Loucy (cell line): ENCODE results near the gene ZNF23.

Source experiments
- H2AFZ ChIP-seq: fragments of 200-600 bp; sonication (generic); 2 replicates; pipeline ENCODE4 v1.6.0; 2016; ENCODE audit warnings: antibody characterized with exemption, mild to moderate bottlenecking, low read length, moderate library complexity
- H3F3A ChIP-seq: fragments of 200-600 bp; 2 replicates; pipeline ENCODE4 v1.6.0; 2016; ENCODE audit warnings: antibody characterized with exemption, low read depth, mild to moderate bottlenecking
- H3K27me3 ChIP-seq: fragments of 200-600 bp; sonication (generic); 2 replicates; pipeline ENCODE4 v1.6.1; 2014; ENCODE audit warnings: low read length, mild to moderate bottlenecking; ENCODE audit not compliant: insufficient read depth, poor library complexity, severe bottlenecking
- H3K36me3 ChIP-seq: fragments of 200-600 bp; sonication (generic); 2 replicates; pipeline ENCODE4 v1.6.1; 2016; ENCODE audit warnings: low read length; ENCODE audit not compliant: insufficient read depth
- H3K4me1 ChIP-seq: fragments of 200-600 bp; sonication (generic); 2 replicates; pipeline ENCODE4 v1.5.1; 2014; ENCODE audit warnings: low read length, mild to moderate bottlenecking; ENCODE audit not compliant: insufficient read depth, poor library complexity, severe bottlenecking
- H3K4me2 ChIP-seq: fragments of 200-600 bp; sonication (generic); 2 replicates; pipeline ENCODE4 v1.6.0; 2014; ENCODE audit warnings: antibody characterized with exemption, low read length, low read depth, mild to moderate bottlenecking; ENCODE audit not compliant: poor library complexity, severe bottlenecking
- H3K4me3 ChIP-seq: fragments of 200-600 bp; sonication (generic); 2 replicates; pipeline ENCODE4 v1.5.1; 2014; ENCODE audit warnings: low read length, mild to moderate bottlenecking, mixed read lengths; ENCODE audit not compliant: poor library complexity, severe bottlenecking
- H3K79me2 ChIP-seq: fragments of 200-600 bp; sonication (generic); 2 replicates; pipeline ENCODE4 v1.6.1; 2014; ENCODE audit warnings: low read length; ENCODE audit not compliant: insufficient read depth
- H3K9ac ChIP-seq: fragments of 200-600 bp; sonication (generic); 2 replicates; pipeline ENCODE4 v1.6.0; 2014; ENCODE audit warnings: mild to moderate bottlenecking, low read depth, low read length, moderate library complexity; ENCODE audit not compliant: poor library complexity, severe bottlenecking
- H3K9me2 ChIP-seq: fragments of 200-600 bp; sonication (generic); replicated peaks from 2 replicates; pipeline ENCODE4 v1.6.1; 2016; ENCODE audit warnings: low read depth, low read length, mixed read lengths
- H3K9me3 ChIP-seq: fragments of 200-600 bp; sonication (generic); 2 replicates; pipeline ENCODE4 v1.6.1; 2014; ENCODE audit warnings: mild to moderate bottlenecking, antibody characterized with exemption, low read length, low read depth; ENCODE audit not compliant: insufficient read depth
- H4K20me1 ChIP-seq: fragments of 200-600 bp; sonication (generic); 2 replicates; pipeline ENCODE4 v1.6.0; 2014; ENCODE audit warnings: antibody characterized with exemption, low read length, mild to moderate bottlenecking; ENCODE audit not compliant: insufficient read depth, poor library complexity, severe bottlenecking
- EZH2phosphoT487 ChIP-seq: fragments of 200-600 bp; IDR thresholded peaks from 2 replicates; pipeline ENCODE4 v1.6.1; 2018; ENCODE audit warnings: antibody characterized with exemption, mild to moderate bottlenecking, moderate library complexity, borderline replicate concordance
- TF ChIP-seq, protein P1 (sequence below): fragments of 200-600 bp; sonication (generic); conservative IDR thresholded peaks from 2 replicates; pipeline ENCODE4 v1.5.1; 2014; ENCODE audit warnings: mild to moderate bottlenecking, antibody characterized with exemption, low read length

ZNF23 gene

GRCh38 chr16:71431176-71431575 lies 30.9 kb downstream of the ZNF23 start:
- Histone ChIP-seq H3F3A (no peaks in the 10 kb centered on the region), H3K9me2 (no peaks in the 10 kb centered on the region), H3K36me3 (no peaks in the 10 kb centered on the region), H2AFZ (no peak overlapping the region), H3K79me2 (no peaks in the 10 kb centered on the region), H3K9me3 (no peaks in the 10 kb centered on the region; the same call in 1 of the 2 replicates), H3K4me2 (no peak overlapping the region), H3K27me3 (no peaks in the 10 kb centered on the region), H4K20me1 (no peaks in the 10 kb centered on the region), H3K9ac (no peak overlapping the region), H3K4me3 (no peak overlapping the region), H3K4me1 (no peaks in the 10 kb centered on the region)
- TF ChIP-seq EZH2phosphoT487 = no peak
- TF ChIP-seq, protein P1, sequence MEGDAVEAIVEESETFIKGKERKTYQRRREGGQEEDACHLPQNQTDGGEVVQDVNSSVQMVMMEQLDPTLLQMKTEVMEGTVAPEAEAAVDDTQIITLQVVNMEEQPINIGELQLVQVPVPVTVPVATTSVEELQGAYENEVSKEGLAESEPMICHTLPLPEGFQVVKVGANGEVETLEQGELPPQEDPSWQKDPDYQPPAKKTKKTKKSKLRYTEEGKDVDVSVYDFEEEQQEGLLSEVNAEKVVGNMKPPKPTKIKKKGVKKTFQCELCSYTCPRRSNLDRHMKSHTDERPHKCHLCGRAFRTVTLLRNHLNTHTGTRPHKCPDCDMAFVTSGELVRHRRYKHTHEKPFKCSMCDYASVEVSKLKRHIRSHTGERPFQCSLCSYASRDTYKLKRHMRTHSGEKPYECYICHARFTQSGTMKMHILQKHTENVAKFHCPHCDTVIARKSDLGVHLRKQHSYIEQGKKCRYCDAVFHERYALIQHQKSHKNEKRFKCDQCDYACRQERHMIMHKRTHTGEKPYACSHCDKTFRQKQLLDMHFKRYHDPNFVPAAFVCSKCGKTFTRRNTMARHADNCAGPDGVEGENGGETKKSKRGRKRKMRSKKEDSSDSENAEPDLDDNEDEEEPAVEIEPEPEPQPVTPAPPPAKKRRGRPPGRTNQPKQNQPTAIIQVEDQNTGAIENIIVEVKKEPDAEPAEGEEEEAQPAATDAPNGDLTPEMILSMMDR = no peak

DNA sequence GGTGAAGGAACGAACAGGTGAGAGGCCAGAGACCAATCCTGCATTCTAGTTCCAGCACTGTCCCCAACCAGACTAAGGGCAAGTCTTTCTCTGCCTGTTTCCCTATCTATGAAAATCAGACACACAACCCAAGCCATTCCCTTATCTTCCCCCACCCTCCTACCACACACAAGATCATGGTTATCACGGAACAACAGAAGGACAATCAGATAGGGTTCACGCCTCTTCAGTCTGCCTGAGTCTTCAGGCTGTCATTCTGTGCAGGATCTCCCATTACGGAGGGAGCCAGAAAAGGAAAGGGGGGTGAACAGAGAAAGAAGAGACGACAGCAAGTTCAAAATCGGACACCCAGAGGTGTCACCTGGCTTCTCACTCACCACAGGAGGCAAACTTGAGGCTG lies 31.3 kb downstream of the ZNF23 start:
- no peaks in the 10 kb centered on the region for H3K79me2 ChIP-seq
- no peak overlapping the region for H3K4me3 ChIP-seq
- H3K9me2 ChIP-seq = no peaks in the 10 kb centered on the region
- H3K9ac ChIP-seq = no peak overlapping the region
- H3K4me2 ChIP-seq = no peak overlapping the region
- no peaks in the 10 kb centered on the region for H3F3A ChIP-seq
- H2AFZ ChIP-seq = no peak overlapping the region
- no peaks in the 10 kb centered on the region for H3K4me1 ChIP-seq
- H3K36me3 ChIP-seq = no peaks in the 10 kb centered on the region
- TF ChIP-seq, protein P1 = no peak
- no peak for TF ChIP-seq EZH2phosphoT487
- H4K20me1 ChIP-seq = no peaks in the 10 kb centered on the region
- H3K9me3 ChIP-seq = no peaks in the 10 kb centered on the region; the same call in 1 of the 2 replicates
- no peaks in the 10 kb centered on the region for H3K27me3 ChIP-seq

GRCh38 chr16:71429581-71429980 lies 32.5 kb downstream of the ZNF23 start:
- no peak overlapping the region for H3K9ac ChIP-seq
- no peaks in the 10 kb centered on the region for H3F3A ChIP-seq

More at GRCh38 chr16:71429581-71429980, 32.5 kb downstream of the ZNF23 start:
- H3K4me1 ChIP-seq = no peaks in the 10 kb centered on the region
- H3K9me3 ChIP-seq = no peaks in the 10 kb centered on the region; the same call in 1 of the 2 replicates
- TF ChIP-seq, protein P1 = no peak
- no peak for TF ChIP-seq EZH2phosphoT487
- H2AFZ ChIP-seq = no peak overlapping the region
- H3K4me2 ChIP-seq = no peak overlapping the region
- H3K9me2 ChIP-seq = no peaks in the 10 kb centered on the region
- no peaks in the 10 kb centered on the region for H3K36me3 ChIP-seq
- no peaks in the 10 kb centered on the region for H3K79me2 ChIP-seq
- H3K27me3 ChIP-seq = no peaks in the 10 kb centered on the region
- H4K20me1 ChIP-seq = no peaks in the 10 kb centered on the region
- H3K4me3 ChIP-seq = no peak overlapping the region
